OCI-LY1 (cell line): ENCODE measurements around the gene CRAT.

Experiments
- CTCF ChIP-seq: fragments of 200-600 bp; sonication (generic), shearing (Covaris generic); IDR thresholded peaks from 2 replicates; pipeline ENCODE4 v1.5.1; 2017; ENCODE audit warnings: mild to moderate bottlenecking, antibody characterized with exemption, low read length, moderate library complexity, mixed read lengths
- EZH2 ChIP-seq: fragments of 200-600 bp; sonication (generic), shearing (Covaris generic); IDR thresholded peaks from 2 replicates; pipeline ENCODE4 v1.8.0; 2017; ENCODE audit warnings: borderline replicate concordance, mixed run types, mild to moderate bottlenecking, antibody characterized with exemption, low read length, moderate library complexity, mixed read lengths

- TF ChIP-seq CTCF (no peak), EZH2 (no peak)
These were observed 25.9 kb upstream of the CRAT start for GRCh38 chr9:129136446-129137035.
